HG02588 (cell line): ENCODE measurements around the gene PRRG4.
"Not testable (repeated sequence)": the region's sequence is repeated elsewhere in the genome, so short reads cannot be mapped to it uniquely, and the experiment has no call there.

Experiments
- ATAC-seq: cut with Tn5 transposase; IDR thresholded peaks from one replicate; pipeline ENCODE4 v1.9.1; 2021; ENCODE audit warnings: mild to moderate bottlenecking, moderate library complexity; ENCODE audit not compliant: unreplicated experiment

PRRG4 gene

GRCh38 chr11:32884770-32885384, 55.1 kb downstream of the PRRG4 start:
- ATAC-seq = no peak

GRCh38 chr11:32885556-32885955, 55.8 kb downstream of the PRRG4 start:
- ATAC-seq = no peak

GRCh38 chr11:32886180-32886579, 56.5 kb downstream of the PRRG4 start:
- ATAC-seq = no peak

- ATAC-seq = not testable (repeated sequence)
These were observed 58.1 kb downstream of the PRRG4 start for GRCh38 chr11:32887707-32888383.

- not testable (repeated sequence) for ATAC-seq
These were observed 58.6 kb downstream of the PRRG4 start for GRCh38 chr11:32888384-32888710.

GRCh38 chr11:32888805-32889204, 59.1 kb downstream of the PRRG4 start:
- ATAC-seq = no peak

- ATAC-seq = no peak
These were observed 61.3 kb downstream of the PRRG4 start for GRCh38 chr11:32890843-32891656.

- ATAC-seq = no peak
These were observed 62.1 kb downstream of the PRRG4 start for GRCh38 chr11:32891657-32892354.

- ATAC-seq = peak; percentile 70
These were observed 62.8 kb downstream of the PRRG4 start, which contains the start of gene QSER1 for GRCh38 chr11:32892355-32893092. Gene QSER1, plus strand, starts transcription at chr11:32892811. Its CDS starts 315 bp downstream, at chr11:32893126.

- no peak for ATAC-seq
These were observed 63.3 kb downstream of the PRRG4 start for GRCh38 chr11:32893093-32893342.

- peak; percentile 33 for ATAC-seq
These were observed 63.8 kb downstream of the PRRG4 start for GRCh38 chr11:32893343-32894148.

GRCh38 chr11:32894149-32894827, 64.6 kb downstream of the PRRG4 start:
- no peak for ATAC-seq

- no peak for ATAC-seq
These were observed 65.2 kb downstream of the PRRG4 start for GRCh38 chr11:32894921-32895320.

GRCh38 chr11:32895471-32895870, 65.7 kb downstream of the PRRG4 start:
- no peak for ATAC-seq

- no peak for ATAC-seq
These were observed 67.4 kb downstream of the PRRG4 start for GRCh38 chr11:32897103-32897502.

GRCh38 chr11:32899438-32899837, 69.7 kb downstream of the PRRG4 start:
- peak; percentile 62 for ATAC-seq

- no peak for ATAC-seq
These were observed 72.5 kb downstream of the PRRG4 start for GRCh38 chr11:32902089-32902665.

- ATAC-seq = no peak
These were observed 75.4 kb downstream of the PRRG4 start for GRCh38 chr11:32905028-32905667.
